HG03139 (cell line): ENCODE results near the gene PGAP3.

Source experiments
- ATAC-seq: cut with Tn5 transposase; IDR thresholded peaks from one replicate; pipeline ENCODE4 v1.9.1; 2021; ENCODE audit not compliant: unreplicated experiment

The PGAP3 gene

GRCh38 chr17:39672522-39673334 is 15.1 kb downstream of the PGAP3 start:
- ATAC-seq = no peak

GRCh38 chr17:39671651-39672521 is 16.0 kb downstream of the PGAP3 start:
- no peak for ATAC-seq

GRCh38 chr17:39670746-39671145 is 17.1 kb downstream of the PGAP3 start:
- ATAC-seq = no peak

- ATAC-seq = no peak
Observed at GRCh38 chr17:39669897-39670735, 17.7 kb downstream of the PGAP3 start.

- no peak for ATAC-seq
Observed at GRCh38 chr17:39667945-39668924, 19.6 kb downstream of the PGAP3 start, which contains the start of gene PNMT. Gene PNMT, plus strand, starts transcription at chr17:39668453. Its CDS starts 23 bp downstream, at chr17:39668476.

GRCh38 chr17:39667262-39667944 is 20.5 kb downstream of the PGAP3 start:
- no peak for ATAC-seq

GRCh38 chr17:39666601-39667261 is 21.1 kb downstream of the PGAP3 start:
- ATAC-seq = no peak

GRCh38 chr17:39666231-39666600 is 21.6 kb downstream of the PGAP3 start:
- no peak for ATAC-seq

GRCh38 chr17:39665642-39666224 is 22.1 kb downstream of the PGAP3 start:
- ATAC-seq = no peak

- no peak for ATAC-seq
Observed at GRCh38 chr17:39664581-39665561, 23.0 kb downstream of the PGAP3 start, which contains the start of gene TCAP. Gene TCAP, plus strand, starts transcription at chr17:39665349. Its CDS starts 11 bp downstream, at chr17:39665360.

- no peak for ATAC-seq
Observed at GRCh38 chr17:39663688-39664580, 23.9 kb downstream of the PGAP3 start.

GRCh38 chr17:39663340-39663687 is 24.5 kb downstream of the PGAP3 start:
- no peak for ATAC-seq

- ATAC-seq = no peak
Observed at GRCh38 chr17:39662551-39663339, 25.1 kb downstream of the PGAP3 start.

GRCh38 chr17:39661744-39662541 is 25.9 kb downstream of the PGAP3 start:
- no peak for ATAC-seq
